Measurements from ENCODE around the gene GRAP2.

Gene GRAP2

DNA sequence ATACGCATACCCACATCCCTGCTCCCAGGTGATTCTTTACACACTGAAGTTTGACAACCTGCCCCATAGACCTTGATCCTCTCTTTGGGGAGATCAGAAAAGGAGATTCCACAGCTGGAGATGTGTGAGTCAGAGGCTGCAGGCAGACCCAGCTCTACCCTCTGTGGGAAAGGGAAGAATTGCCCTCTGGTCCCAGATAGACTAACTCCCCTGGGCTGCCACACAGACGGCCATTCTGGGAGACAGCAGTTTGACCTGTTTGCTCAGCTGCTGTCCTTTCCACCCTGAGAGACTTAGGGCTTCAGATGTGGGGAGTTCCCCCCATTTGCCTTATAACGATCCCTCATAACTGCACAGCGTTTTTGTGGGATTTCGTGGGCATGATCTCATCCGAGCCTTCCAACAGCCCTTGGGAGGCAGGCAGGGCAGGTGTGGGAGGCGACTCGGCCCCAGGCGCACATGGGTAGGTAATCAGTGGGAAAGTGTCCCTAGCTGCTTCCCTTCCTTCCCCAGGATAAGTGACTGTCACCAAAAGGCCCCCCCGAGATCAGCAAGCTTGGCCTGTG lies 107.9 kb downstream of the GRAP2 start:
- no peak for DNase-seq (ENCODE audit: low read depth in 2 of 3, low spot score in 1 of 3)

DNA sequence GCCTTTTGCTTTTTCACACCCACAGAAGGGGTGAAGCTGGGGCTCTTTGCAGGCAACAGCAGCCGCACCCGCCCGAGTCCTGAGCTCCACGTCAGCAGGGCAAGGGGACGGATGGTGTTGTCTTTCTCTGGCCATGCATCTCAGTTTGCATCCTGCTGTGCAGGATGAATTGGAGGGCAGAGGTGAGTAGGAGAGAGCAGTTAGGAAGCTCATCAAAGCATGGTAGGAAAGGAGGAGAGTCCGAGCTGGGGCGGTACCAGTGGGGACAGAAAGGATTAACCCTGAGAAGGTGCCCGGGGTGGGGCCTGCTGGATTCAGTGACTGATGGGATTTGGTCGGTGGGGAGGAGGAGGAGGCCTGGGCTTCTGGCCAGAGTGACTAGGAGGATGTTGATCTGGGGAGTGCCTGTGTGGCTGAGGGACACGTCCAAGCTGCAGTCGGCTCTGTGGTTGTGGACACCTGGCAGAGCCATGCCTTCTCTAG lies 108.4 kb downstream of the GRAP2 start:
- DNase-seq (ENCODE audit: low read depth in 2 of 3, low spot score in 1 of 3): no peak

DNA sequence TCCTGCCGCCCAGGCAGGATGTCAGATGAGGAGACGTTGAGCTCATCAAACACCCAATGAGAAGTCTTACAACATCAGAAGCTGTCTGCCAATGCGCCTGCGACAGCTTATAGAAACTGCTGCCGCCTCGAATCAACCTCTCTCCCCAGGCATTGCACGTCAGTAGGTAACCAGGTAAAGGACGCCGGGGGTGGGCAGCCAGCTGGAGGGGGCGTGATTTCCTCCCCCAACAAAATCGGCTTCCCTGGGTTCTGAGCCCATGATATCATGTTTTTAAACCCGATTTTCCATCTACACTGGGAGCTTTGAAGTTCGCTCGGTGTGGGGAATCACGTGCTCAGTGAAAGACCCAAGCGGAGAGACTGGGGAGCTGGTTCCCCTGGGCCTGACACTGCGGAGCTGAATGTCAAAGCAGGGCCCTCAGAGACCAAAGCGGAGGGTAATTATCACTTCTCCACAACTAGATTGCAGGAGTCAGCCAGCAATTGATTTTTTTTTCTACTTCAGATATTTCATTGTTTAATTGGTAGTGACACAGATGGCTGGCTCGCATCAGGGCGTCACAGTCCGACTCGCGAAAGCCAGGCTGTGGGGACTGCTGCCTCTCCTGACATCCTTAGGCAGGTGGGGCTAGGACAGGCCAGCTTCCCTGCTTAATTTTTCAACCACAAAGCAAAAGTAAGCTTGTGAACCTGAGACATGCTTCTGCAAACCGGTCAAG lies 109.2 kb downstream of the GRAP2 start:
- no peak for DNase-seq (ENCODE audit: low read depth in 2 of 3, low spot score in 1 of 3)

DNA sequence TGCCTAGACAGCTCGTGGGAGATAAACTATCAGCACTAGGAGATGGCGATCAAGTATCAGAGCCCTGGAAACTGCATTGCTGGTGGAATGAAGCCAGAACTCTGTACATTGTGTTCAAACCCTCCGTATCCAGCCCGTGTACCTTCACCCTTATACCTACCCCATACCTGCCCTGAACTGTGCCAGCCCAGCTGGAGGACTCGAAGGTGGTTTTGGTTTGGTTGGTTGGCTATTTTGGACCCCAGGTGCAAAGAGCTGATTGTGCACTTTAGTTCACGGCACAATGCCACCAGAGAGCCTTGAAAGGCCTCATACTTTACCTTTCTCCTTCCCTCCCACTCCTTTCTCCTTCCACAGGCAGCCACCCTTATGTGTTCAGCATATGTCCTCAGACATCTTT lies 109.9 kb downstream of the GRAP2 start:
- no peak for DNase-seq (ENCODE audit: low read depth in 2 of 3, low spot score in 1 of 3)

DNA sequence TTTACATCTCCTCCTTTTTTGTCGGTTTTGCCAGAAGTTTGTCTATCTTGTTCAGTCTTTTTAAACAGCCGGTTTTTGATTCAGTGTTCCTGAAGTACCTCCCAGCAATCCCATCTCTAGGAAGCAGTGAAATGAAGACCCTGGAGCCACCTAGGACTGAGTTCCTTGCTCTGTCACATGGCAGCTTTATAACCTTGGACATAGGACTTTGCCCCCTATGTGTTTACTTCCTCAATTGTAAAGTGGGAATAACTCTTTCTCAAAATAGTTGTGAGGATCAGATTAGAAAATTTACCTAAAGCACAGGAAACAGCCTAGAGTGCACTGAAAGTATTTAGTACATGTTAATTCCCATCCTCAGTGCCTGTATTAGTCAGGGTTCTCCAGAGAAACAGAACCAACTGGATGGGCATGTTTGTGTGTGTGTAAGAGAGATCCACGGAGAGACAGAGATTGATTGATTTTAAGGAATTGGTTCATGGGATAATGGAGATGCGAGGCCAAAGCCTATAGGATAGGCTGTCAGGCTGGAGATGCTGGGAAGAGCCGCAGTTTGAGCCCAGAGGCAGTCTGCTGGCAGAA lies 113.9 kb downstream of the GRAP2 start:
- no peak for DNase-seq (ENCODE audit: low read depth in 2 of 3, low spot score in 1 of 3)

DNA sequence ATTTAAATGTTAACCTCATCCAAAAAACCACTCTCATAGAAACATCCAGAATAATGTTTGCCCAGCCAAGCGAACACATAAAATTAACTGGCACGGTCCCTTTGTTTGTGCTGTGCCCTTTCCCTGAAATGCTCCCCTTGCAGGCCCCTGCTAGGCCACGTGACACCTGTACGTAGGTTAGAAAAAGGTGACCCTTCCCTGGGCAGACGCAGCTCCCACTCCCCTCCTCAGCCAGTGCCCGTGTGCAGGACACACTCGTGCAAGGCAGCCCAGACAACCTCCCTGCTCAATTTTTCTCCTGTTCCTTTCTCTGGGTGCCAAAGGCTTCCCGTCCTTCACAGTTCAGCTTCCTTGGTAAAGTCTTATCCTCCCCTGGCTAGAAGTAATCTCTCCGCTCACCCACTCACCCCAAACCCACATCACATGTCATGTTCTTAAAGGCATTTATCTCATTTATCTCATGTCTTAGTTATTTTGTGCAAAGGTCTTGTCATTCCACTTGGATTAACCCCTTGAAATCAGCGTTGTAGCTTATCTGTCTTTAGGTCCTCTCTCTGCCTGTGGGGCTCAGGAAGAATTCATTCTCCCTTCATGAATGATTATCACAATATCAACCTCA lies 114.6 kb downstream of the GRAP2 start:
- no peak for DNase-seq (ENCODE audit: low read depth in 2 of 3, low spot score in 1 of 3)

DNA sequence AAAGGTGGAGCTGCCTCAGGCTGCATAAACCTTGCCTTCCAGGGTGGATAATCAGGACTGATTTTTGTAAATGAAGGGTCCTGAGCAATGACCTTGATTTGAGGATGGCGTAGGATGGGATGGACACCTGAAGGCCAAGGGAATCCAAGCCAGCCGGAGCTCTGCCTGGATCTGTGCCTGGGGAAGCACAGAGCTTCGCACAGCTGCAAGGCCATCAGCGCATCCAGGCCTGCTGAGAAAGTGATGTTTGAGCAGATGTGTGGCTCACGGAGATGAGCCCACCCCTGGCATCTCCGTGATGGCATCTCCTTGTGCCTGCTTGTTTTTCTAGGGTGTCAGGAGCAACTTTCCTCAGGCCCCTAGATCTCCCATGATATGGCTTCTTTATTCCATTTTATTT lies 117.2 kb downstream of the GRAP2 start:
- no peak for DNase-seq (ENCODE audit: low read depth in 2 of 3, low spot score in 1 of 3)

DNA sequence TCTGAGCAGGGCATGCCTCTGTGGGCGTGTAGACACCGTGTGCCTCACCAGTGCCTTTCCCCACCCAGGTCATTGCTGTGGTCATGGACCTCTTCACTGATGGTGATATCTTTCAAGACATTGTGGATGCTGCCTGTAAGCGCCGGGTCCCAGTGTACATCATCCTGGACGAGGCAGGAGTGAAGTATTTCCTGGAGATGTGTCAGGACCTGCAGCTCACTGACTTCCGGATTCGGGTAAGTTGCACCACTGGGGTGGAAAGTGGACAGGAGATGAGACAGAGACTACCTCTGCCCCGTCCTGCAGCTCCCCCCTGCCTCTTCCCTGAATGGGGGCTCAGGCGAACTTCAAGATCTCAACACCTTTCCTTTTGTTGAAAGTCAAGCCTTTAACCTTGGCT lies 118.2 kb downstream of the GRAP2 start:
- no peak for DNase-seq (ENCODE audit: low read depth in 2 of 3, low spot score in 1 of 3)

DNA sequence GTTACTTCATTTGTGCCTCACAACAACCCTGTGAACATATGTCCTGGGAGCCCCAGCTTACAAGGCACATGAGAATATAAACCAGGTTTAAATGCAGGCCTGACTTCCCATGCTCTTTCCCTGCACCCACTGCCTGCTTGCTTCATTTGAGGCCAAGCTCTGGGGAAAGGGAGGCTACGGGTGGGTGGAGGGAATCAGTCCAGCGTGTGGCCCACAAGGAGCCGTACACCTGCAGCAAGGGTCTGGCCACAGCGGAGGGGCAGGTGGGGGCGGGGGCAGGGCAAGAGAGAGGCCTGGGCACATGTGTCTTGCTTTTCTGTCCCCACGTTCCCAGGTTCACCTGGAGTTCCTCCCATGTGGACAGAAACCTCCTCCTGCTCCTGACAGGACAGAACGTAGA lies 120.1 kb downstream of the GRAP2 start:
- DNase-seq (ENCODE audit: low read depth in 2 of 3, low spot score in 1 of 3): no peak

DNA sequence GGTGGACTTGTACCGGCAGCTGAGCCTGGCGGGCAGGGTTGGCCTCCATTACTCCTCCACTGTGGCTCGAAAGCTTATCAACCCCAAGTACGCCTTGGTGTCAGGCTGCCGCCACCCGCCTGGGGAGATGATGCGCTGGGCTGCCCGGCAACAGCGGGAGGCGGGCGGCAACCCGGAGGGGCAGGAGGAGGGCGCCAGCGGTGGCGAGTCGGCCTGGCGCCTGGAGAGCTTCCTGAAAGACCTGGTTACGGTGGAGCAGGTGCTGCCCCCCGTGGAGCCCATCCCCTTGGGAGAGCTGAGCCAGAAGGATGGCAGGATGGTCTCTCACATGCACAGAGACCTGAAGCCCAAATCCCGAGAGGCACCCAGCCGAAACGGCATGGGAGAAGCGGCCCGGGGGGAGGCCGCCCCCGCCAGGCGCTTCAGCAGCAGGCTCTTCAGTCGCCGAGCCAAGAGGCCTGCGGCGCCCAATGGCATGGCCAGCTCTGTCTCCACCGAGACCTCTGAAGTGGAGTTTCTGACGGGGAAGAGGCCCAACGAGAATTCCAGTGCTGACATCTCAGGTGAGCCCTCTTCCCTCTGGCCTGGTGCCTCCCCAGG lies 120.6 kb downstream of the GRAP2 start:
- no peak for DNase-seq (ENCODE audit: low read depth in 2 of 3, low spot score in 1 of 3)

DNA sequence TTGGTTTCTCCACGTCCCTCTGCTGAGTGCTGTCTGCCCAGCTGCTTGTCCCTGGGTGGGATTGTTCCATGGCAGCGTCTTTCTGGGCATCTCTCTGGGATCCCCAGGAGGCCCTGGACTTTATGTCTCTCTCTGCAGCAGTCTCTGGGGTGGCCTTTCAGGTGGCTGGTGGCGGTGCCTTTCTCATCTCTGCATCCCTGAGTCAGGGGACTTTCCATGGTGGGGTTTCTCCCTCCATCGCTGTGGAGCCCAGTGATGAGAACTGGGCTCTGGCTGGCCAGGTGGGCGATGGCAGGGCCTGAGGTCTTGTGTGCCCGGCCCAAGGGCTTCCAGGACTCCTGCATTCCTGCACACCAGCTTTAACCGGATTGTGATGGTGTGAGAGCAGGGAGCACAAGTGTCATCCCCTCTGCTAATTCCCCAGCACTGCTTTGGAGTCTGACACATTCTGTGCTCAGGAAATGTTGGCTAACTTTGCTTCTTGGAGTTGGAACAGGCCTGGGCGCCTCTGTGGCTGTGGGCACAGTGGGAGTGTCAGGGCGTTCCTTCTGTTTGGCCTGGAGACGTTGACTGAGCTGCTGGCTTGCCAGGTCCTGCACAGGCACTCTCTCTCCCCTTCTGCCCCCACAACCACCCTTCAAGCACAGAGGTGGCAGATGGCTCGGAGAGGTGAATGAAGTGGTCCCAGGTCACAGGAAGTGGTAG lies 121.8 kb downstream of the GRAP2 start:
- no peak for DNase-seq (ENCODE audit: low read depth in 2 of 3, low spot score in 1 of 3)

All from stimulated activated CD4-positive, alpha-beta T cell treated with anti-CD3 and anti-CD28 coated beads, Interleukin-12 subunit alpha, Interleukin-12 subunit beta, amount 100 ng/mL, for 48 hours (primary cell).